ENCODE data around the gene RUSF1.

Gene RUSF1

GRCh38 chr16:31467858-31468257, 40.3 kb downstream of the RUSF1 start:
- H3K36me3 ChIP-seq (ENCODE audit: control insufficient read depth in 2 of 2, insufficient read depth in 2 of 2, low read length in 2 of 2): peaks cover 5 to 10% of the 10 kb centered on the region in 2 donors
- H3K9ac ChIP-seq (ENCODE audit: low read length in 2 of 2): no peak overlapping the region
- peaks cover 17% of the 10 kb centered on the region for H3K4me1 ChIP-seq (ENCODE audit: control insufficient read depth, insufficient read depth, low read length)
- no peaks in the 10 kb centered on the region for H3K27me3 ChIP-seq (ENCODE audit: control insufficient read depth in 1 of 2, insufficient read depth in 2 of 2, low read length in 2 of 2)
- H3K27ac ChIP-seq (ENCODE audit: low read length): no peak overlapping the region
- no peaks in the 10 kb centered on the region for H3K9me3 ChIP-seq (ENCODE audit: control insufficient read depth in 2 of 2, low read length in 2 of 2)
- no peak overlapping the region for H3K4me3 ChIP-seq (ENCODE audit: low read length in 2 of 2)

- H3K36me3 ChIP-seq (ENCODE audit: control insufficient read depth in 2 of 2, insufficient read depth in 2 of 2, low read length in 2 of 2): peaks cover 9 to 13% of the 10 kb centered on the region in 2 donors
- H3K27me3 ChIP-seq (ENCODE audit: control insufficient read depth in 1 of 2, insufficient read depth in 2 of 2, low read length in 2 of 2): no peaks in the 10 kb centered on the region
- H3K4me1 ChIP-seq (ENCODE audit: control insufficient read depth, insufficient read depth, low read length): peaks cover 15% of the 10 kb centered on the region
- H3K9me3 ChIP-seq (ENCODE audit: control insufficient read depth in 2 of 2, low read length in 2 of 2): no peaks in the 10 kb centered on the region
- H3K27ac ChIP-seq (ENCODE audit: low read length): no peak overlapping the region
- no peak overlapping the region for H3K4me3 ChIP-seq (ENCODE audit: low read length in 2 of 2)
- no peak overlapping the region for H3K9ac ChIP-seq (ENCODE audit: low read length in 2 of 2)
These were observed 40.9 kb downstream of the RUSF1 start for GRCh38 chr16:31467151-31467773.

- H3K9me3 ChIP-seq (ENCODE audit: control insufficient read depth in 2 of 2, low read length in 2 of 2): no peaks in the 10 kb centered on the region
- H3K4me1 ChIP-seq (ENCODE audit: control insufficient read depth, insufficient read depth, low read length): peaks cover 11% of the 10 kb centered on the region
- peaks cover 11 to 17% of the 10 kb centered on the region in 2 donors for H3K36me3 ChIP-seq (ENCODE audit: control insufficient read depth in 2 of 2, insufficient read depth in 2 of 2, low read length in 2 of 2)
- H3K9ac ChIP-seq (ENCODE audit: low read length in 2 of 2): no peak overlapping the region
- no peaks in the 10 kb centered on the region for H3K27me3 ChIP-seq (ENCODE audit: control insufficient read depth in 1 of 2, insufficient read depth in 2 of 2, low read length in 2 of 2)
- H3K27ac ChIP-seq (ENCODE audit: low read length): no peak overlapping the region
- no peak overlapping the region for H3K4me3 ChIP-seq (ENCODE audit: low read length in 2 of 2)
These were observed 41.8 kb downstream of the RUSF1 start for GRCh38 chr16:31466381-31466841.

- Histone ChIP-seq H3K9me3 (ENCODE audit: control insufficient read depth in 2 of 2, low read length in 2 of 2) (no peaks in the 10 kb centered on the region), H3K27ac (ENCODE audit: low read length) (no peak overlapping the region), H3K36me3 (ENCODE audit: control insufficient read depth in 2 of 2, insufficient read depth in 2 of 2, low read length in 2 of 2) (peaks cover 11 to 17% of the 10 kb centered on the region in 2 donors), H3K4me1 (ENCODE audit: control insufficient read depth, insufficient read depth, low read length) (peaks cover 5% of the 10 kb centered on the region), H3K4me3 (ENCODE audit: low read length in 2 of 2) (no peak overlapping the region), H3K9ac (ENCODE audit: low read length in 2 of 2) (no peak overlapping the region), H3K27me3 (ENCODE audit: control insufficient read depth in 1 of 2, insufficient read depth in 2 of 2, low read length in 2 of 2) (no peaks in the 10 kb centered on the region)
These were observed 42.3 kb downstream of the RUSF1 start for GRCh38 chr16:31465788-31466370.

GRCh38 chr16:31464781-31465260, 43.4 kb downstream of the RUSF1 start:
- peaks cover 11 to 17% of the 10 kb centered on the region in 2 donors for H3K36me3 ChIP-seq (ENCODE audit: control insufficient read depth in 2 of 2, insufficient read depth in 2 of 2, low read length in 2 of 2)

GRCh38 chr16:31464348-31464769, 43.8 kb downstream of the RUSF1 start:
- Histone ChIP-seq H3K9me3 (ENCODE audit: control insufficient read depth in 2 of 2, low read length in 2 of 2) (no peaks in the 10 kb centered on the region), H3K36me3 (ENCODE audit: control insufficient read depth in 2 of 2, insufficient read depth in 2 of 2, low read length in 2 of 2) (peaks cover 11 to 17% of the 10 kb centered on the region in 2 donors), H3K27me3 (ENCODE audit: control insufficient read depth in 1 of 2, insufficient read depth in 2 of 2, low read length in 2 of 2) (no peaks in the 10 kb centered on the region), H3K4me1 (ENCODE audit: control insufficient read depth, insufficient read depth, low read length) (peaks cover 8% of the 10 kb centered on the region), H3K27ac (ENCODE audit: low read length) (no peak overlapping the region), H3K9ac (ENCODE audit: low read length in 2 of 2) (no peak overlapping the region), H3K4me3 (ENCODE audit: low read length in 2 of 2) (no peak overlapping the region)

More at GRCh38 chr16:31464781-31465260, 43.4 kb downstream of the RUSF1 start:
- Histone ChIP-seq H3K27me3 (ENCODE audit: control insufficient read depth in 1 of 2, insufficient read depth in 2 of 2, low read length in 2 of 2) (no peaks in the 10 kb centered on the region), H3K4me3 (ENCODE audit: low read length in 2 of 2) (no peak overlapping the region), H3K4me1 (ENCODE audit: control insufficient read depth, insufficient read depth, low read length) (peaks cover 8% of the 10 kb centered on the region), H3K9me3 (ENCODE audit: control insufficient read depth in 2 of 2, low read length in 2 of 2) (no peaks in the 10 kb centered on the region), H3K9ac (ENCODE audit: low read length in 2 of 2) (no peak overlapping the region), H3K27ac (ENCODE audit: low read length) (no peak overlapping the region)

- H3K36me3 ChIP-seq (ENCODE audit: control insufficient read depth in 2 of 2, insufficient read depth in 2 of 2, low read length in 2 of 2): peaks cover 11 to 16% of the 10 kb centered on the region in 2 donors
- H3K9ac ChIP-seq (ENCODE audit: low read length in 2 of 2): no peak overlapping the region
- H3K27me3 ChIP-seq (ENCODE audit: control insufficient read depth in 1 of 2, insufficient read depth in 2 of 2, low read length in 2 of 2): no peaks in the 10 kb centered on the region
- no peak overlapping the region for H3K4me3 ChIP-seq (ENCODE audit: low read length in 2 of 2)
- H3K9me3 ChIP-seq (ENCODE audit: control insufficient read depth in 2 of 2, low read length in 2 of 2): no peaks in the 10 kb centered on the region
- H3K27ac ChIP-seq (ENCODE audit: low read length): no peak overlapping the region
- H3K4me1 ChIP-seq (ENCODE audit: control insufficient read depth, insufficient read depth, low read length): peaks cover 20% of the 10 kb centered on the region
These were observed 46.0 kb downstream of the RUSF1 start for GRCh38 chr16:31461921-31462804.

- H3K4me3 ChIP-seq (ENCODE audit: low read length in 2 of 2): no peak overlapping the region
- H3K9ac ChIP-seq (ENCODE audit: low read length in 2 of 2): no peak overlapping the region
- no peak overlapping the region for H3K27ac ChIP-seq (ENCODE audit: low read length)
These were observed 46.8 kb downstream of the RUSF1 start for GRCh38 chr16:31461201-31461920.

GRCh38 chr16:31460582-31461002, 47.6 kb downstream of the RUSF1 start:
- peaks cover 9 to 12% of the 10 kb centered on the region in 2 donors for H3K36me3 ChIP-seq (ENCODE audit: control insufficient read depth in 2 of 2, insufficient read depth in 2 of 2, low read length in 2 of 2)
- peak overlapping the region; percentile 78 to 95 for H3K4me3 ChIP-seq (ENCODE audit: low read length in 2 of 2)
- peaks cover 34% of the 10 kb centered on the region for H3K4me1 ChIP-seq (ENCODE audit: control insufficient read depth, insufficient read depth, low read length)
- peak overlapping the region; percentile 86 for H3K27ac ChIP-seq (ENCODE audit: low read length)
- no peaks in the 10 kb centered on the region for H3K27me3 ChIP-seq (ENCODE audit: control insufficient read depth in 1 of 2, insufficient read depth in 2 of 2, low read length in 2 of 2)
- H3K9me3 ChIP-seq (ENCODE audit: control insufficient read depth in 2 of 2, low read length in 2 of 2): no peaks in the 10 kb centered on the region
- peak overlapping the region in 1 of 2 donors; percentile 56 for H3K9ac ChIP-seq (ENCODE audit: low read length in 2 of 2)

More at GRCh38 chr16:31461201-31461920, 46.8 kb downstream of the RUSF1 start:
- no peaks in the 10 kb centered on the region for H3K9me3 ChIP-seq (ENCODE audit: control insufficient read depth in 2 of 2, low read length in 2 of 2)
- no peaks in the 10 kb centered on the region for H3K27me3 ChIP-seq (ENCODE audit: control insufficient read depth in 1 of 2, insufficient read depth in 2 of 2, low read length in 2 of 2)
- peaks cover 11 to 15% of the 10 kb centered on the region in 2 donors for H3K36me3 ChIP-seq (ENCODE audit: control insufficient read depth in 2 of 2, insufficient read depth in 2 of 2, low read length in 2 of 2)
- H3K4me1 ChIP-seq (ENCODE audit: control insufficient read depth, insufficient read depth, low read length): peaks cover 28% of the 10 kb centered on the region

All from stomach smooth muscle (tissue), 2 donors.